MG63 (cell line): ENCODE data around the gene TMUB2. TPM values are rescaled to one million over a fixed set of nuclear protein-coding genes. Genes with fewer than 3 reads are reported as not detected.
"Not testable (repeated sequence)": the region's sequence is repeated elsewhere in the genome, so short reads cannot be mapped to it uniquely, and the experiment has no call there.

Experiments used
- DNase-seq: peaks from one replicate; pipeline ENCODE4 v3.0.0-alpha.2; 2020
- H3K27me3 ChIP-seq: fragments of 250-450 bp; sonication (Bioruptor Pico); 2 replicates; pipeline ENCODE4 v1.5.1; 2020; ENCODE audit warnings: mild to moderate bottlenecking, moderate library complexity
- H3K36me3 ChIP-seq: fragments of 250-450 bp; sonication (Bioruptor Pico); 2 replicates; pipeline ENCODE4 v1.5.1; 2020; ENCODE audit warnings: mild to moderate bottlenecking, moderate library complexity
- H3K4me3 ChIP-seq: fragments of 250-450 bp; sonication (Bioruptor Pico); 2 replicates; pipeline ENCODE4 v1.5.1; 2020; ENCODE audit warnings: mild to moderate bottlenecking, moderate library complexity
- H3K9me3 ChIP-seq: fragments of 250-450 bp; sonication (Bioruptor Pico); 2 replicates; pipeline ENCODE4 v1.5.1; 2020; ENCODE audit warnings: mild to moderate bottlenecking, moderate library complexity
- total RNA-seq: library from RNA; depleted of rRNA; stranded (reverse); fragments of >200 nt; shearing (Covaris generic); gene quantifications from 2 replicates; pipeline ENCODE4 v1.2.3, GENCODE V29; 2014; ENCODE audit warnings: low replicate concordance; rRNA removed

The TMUB2 gene
- 18.5 and 39.9 TPM in 2 replicates for total RNA-seq

DNA sequence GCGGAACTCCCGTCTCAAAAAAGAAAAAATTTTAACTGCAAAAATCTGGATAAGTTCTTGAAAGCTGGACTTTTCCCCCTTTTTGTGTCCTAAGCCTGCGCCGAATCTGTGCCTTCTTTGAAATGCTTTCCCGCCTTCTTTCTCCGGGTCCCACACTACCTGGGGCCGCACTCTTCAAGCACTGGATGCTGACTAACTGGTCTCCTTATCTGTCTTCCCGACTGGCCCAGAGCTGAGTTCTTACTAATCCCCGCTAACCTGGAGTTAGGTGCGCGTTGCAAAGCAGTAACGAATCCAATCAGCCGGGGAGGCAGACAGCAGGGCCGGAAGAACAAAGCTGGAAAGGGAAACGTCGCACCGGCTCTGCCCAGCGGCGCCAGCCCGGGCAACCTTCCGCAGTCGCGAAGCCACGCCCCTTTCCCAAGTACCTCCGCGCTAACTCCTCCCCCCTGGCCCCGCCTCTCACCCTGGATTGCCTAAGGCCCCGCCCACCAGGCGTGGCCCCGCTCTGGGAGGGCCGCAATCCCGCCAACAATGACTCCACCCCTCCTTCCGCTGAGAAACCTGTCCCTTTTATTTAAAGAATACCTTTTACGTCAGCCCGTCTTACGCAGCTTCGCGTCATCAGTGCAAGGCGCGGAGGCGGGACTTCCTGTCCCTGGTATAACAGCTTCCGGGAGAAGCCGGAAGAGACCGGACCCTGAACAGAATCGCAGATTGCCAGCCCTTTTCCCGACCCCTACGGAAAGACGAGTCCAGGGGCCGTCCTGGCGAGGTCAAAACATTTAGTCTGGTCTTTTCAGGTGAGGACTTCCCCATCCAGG is at the start of gene TMUB2:
TSS of gene TMUB2 (plus strand) at position 666 of the 824 bp plus-strand sequence. CDS start 737 bp downstream, outside the sequence.
- H3K9me3 ChIP-seq: no peaks in the 10 kb centered on the region
- peak within 1 kb of the TSS; percentile 84 for H3K4me3 ChIP-seq
- H3K36me3 ChIP-seq: peaks cover 29% of the 10 kb centered on the region
- DNase-seq: peak; percentile 97
- no peaks in the 10 kb centered on the region for H3K27me3 ChIP-seq

DNA sequence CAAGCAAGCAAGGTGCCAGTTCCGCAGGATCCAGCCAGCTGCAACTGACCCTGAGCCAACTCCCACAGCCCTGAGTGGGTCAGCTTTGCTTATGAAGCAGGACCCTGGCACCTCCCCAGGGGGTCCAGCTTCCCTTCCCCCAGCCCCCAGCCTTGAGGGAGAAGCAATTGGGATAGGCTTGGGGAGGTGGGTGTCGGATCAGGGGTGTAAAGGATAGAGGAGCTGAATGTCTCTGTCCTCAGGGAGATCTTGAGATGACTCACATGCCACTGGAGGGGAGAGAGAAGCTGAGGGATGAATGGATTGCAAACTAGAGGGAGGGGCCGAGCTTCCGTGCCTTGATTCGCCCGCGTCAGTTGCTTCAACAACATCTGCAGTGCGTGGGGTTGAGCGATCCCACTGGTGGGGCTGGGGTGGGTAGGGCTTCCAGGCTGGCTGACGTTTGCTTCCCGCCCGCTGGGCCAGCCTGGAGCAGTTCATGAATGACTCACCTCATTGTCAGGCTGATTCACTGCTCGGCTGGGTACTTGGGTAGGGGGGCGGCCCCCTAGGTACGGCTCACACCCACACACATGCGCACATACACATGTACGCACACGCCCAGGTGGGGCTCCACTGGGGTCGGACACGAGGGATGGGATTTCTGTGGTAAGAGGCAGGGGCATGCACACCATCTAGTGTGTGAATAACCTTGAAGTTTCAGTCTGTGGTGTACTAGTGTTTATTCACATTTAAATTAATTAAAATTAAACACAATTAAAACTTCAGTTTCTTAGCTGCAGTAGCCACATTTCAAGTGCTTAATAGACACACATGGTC is 48.7 kb upstream of the TMUB2 start:
- Histone ChIP-seq H3K27me3 (no peaks in the 10 kb centered on the region), H3K4me3 (peak overlapping the region; percentile 24), H3K36me3 (no peaks in the 10 kb centered on the region), H3K9me3 (no peaks in the 10 kb centered on the region)
- peak; percentile 100 for DNase-seq

DNA sequence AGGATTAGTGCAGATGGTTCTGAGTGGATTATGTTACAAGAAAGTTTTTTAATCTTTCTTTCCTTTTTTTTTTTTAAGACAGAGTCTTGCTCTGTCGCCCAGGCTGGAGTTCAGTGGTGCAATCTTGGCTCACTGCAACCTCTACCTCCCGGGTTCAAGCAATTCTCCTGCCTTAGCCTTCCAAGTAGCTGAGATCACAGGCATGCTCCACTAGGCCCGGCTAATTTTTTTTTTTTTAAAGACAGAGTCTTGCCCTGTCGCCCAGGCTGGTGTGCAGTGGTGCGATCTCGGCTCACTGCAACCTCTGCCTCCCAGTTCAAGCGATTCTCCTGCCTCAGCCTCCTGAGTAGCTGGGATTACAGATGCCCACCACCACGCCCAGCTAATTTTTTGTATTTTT is 42.9 kb upstream of the TMUB2 start:
- not testable (repeated sequence) for H3K4me3 ChIP-seq, H3K27me3 ChIP-seq, DNase-seq, H3K9me3 ChIP-seq
- H3K36me3 ChIP-seq: peaks cover 35% of the 10 kb centered on the region

DNA sequence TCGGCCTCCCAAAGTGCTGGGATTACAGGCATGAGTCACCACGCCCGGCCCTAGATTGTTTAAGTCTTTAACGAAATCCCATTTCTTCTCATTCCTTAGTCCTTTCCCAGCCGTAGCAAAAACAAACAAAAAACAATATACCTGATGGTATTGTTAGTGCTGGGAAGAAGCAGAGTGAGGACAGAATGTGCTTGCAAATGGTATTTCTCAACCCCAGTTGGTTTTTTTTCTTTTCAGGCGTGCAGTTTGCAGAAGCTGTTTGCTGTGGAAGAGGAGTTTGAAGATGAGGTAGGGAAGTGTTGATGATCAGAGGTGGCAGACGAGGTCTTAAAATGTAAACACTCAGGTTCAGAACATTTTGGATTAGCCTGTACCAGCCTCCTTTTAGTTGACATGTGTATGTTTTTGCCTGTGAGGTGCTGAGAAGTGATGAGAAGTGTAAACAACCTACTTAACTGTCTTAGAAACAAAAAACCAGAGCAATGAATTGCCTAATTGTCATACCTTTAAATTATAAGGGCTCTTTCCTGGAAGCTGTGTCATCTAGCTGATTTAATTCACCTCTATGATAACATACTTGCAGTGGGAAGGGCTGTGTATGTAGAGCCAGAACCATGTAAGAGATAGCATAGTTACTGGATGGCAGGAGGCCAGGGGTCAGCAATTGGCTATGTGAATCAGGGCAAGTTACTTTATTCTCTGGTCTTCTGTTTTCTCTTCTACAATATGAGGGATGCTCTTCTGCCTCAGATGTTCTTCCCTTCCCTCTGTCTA is 41.6 kb upstream of the TMUB2 start:
- Histone ChIP-seq H3K36me3 (peaks cover 41% of the 10 kb centered on the region), H3K27me3 (no peaks in the 10 kb centered on the region), H3K9me3 (no peaks in the 10 kb centered on the region), H3K4me3 (no peak overlapping the region)
- DNase-seq: no peak

DNA sequence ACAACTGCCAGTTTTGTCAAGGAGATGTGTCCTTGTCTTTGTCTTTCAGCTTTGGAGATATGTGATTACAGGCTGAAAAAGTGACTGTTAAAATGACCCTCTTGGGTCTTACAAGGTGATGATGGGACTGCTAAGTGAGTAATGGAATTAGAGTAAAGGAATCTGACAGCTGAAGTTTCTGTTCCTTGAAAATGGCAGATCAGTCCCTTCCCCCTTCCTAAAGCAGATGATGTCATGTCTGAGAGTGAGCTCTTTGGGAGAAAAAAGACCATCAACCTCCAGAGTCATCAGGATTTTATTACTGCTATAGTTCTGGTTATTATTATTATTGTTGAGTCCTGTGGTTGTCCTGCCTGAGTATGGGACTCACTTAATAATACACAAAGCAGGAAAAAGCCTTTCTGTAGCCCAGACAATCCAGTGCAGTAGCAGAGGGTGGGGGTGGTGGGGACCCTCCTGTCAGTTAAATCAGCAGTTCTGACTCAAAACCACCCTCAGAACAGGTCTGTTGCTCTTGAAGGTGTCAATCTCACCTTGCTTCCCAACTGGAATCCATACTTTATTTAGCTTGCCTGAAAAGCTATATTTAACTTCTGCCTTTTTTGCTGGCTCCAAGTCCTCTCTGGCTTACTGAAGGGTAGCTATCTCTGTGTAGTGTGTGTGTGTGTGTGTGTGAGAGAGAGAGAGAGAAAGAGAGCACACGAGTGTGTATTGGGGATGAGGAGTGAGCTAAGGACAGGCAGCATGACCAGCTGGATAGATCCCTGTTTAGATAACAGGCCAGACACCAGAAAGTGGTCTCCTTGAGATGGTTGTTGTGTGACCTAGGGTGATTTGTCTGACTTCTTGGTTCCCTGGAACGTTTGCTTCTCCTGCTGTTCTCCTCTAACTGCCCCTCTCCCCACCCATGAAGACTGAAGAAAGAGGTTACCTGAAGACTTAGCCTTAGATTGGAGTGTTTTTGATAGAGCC is 40.1 kb upstream of the TMUB2 start:
- H3K4me3 ChIP-seq: no peak overlapping the region
- DNase-seq: no peak
- H3K27me3 ChIP-seq: no peaks in the 10 kb centered on the region
- H3K36me3 ChIP-seq: peaks cover 53% of the 10 kb centered on the region
- H3K9me3 ChIP-seq: no peaks in the 10 kb centered on the region

DNA sequence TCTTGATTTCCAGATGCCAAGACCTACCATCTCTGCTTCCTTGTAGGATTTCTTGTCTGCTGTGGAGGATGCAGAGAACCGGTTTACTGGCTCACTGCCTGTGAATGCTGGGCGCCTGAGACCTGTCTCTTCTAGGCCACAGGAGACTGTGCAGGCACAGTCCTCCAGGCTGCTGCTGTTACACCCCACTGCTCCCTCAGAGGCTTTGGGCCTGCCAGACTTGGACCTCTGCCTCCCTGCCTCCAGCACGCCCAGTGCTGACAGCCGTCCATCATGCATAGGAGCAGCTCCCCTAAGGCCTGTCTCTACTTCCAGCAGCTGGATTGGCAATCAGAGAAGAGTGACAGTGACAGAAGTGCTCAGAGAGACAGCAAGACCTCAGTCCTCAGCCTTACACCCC is 39.0 kb upstream of the TMUB2 start:
- no peak overlapping the region for H3K4me3 ChIP-seq
- H3K27me3 ChIP-seq: no peaks in the 10 kb centered on the region
- no peaks in the 10 kb centered on the region for H3K9me3 ChIP-seq
- peaks cover 58% of the 10 kb centered on the region for H3K36me3 ChIP-seq
- DNase-seq: no peak

DNA sequence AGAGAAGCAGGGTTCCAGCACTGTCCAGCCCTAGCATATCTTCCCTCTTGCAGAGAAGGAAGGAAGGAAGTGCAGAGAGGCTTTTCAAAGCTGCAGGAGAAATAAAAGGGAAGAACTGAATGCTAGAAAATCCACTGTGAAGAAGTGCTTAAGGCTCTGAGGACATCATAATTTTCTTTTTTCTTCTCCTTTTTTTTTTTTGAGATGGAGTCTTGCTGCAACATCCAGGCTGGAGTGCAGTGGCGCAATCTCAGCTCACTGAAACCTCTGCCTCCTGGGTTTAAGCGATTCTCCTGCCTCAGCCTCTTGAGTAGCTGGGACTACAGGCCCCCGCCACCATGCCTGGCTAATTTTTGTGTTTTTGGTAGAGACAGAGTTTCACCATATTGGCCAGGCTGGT is 37.7 kb upstream of the TMUB2 start:
- not testable (repeated sequence) for H3K4me3 ChIP-seq, H3K27me3 ChIP-seq, DNase-seq, H3K9me3 ChIP-seq
- H3K36me3 ChIP-seq: peaks cover 63% of the 10 kb centered on the region

DNA sequence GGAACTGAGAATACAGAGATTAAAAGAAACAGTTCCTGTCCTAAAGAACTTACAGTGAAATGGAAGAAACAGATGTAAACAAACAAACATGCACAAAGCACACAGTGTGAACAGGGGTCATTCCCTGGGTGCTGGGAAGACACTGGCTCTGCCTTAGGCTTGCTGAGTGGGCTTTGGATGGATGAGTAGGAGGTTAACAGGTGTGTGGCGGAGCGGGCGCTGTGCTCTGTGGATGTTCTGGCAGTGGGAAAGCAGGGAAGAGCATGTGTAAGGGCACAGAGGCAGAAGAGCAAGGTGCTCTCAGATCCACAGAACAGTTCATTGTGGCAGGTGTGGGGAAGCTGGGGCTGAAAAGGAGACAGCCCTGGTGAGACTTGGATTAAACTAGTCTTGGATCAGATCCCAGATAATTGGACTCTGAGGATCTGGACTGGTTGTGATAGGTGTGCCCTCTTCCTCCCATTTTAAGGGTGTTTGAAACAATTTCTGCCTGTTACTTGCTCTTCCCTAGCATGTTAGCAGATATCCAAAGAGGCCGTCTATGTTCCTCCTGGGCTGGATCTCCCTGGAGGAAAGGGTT is 36.9 kb upstream of the TMUB2 start:
- Histone ChIP-seq H3K27me3 (no peaks in the 10 kb centered on the region), H3K4me3 (no peak overlapping the region), H3K36me3 (peaks cover 67% of the 10 kb centered on the region), H3K9me3 (no peaks in the 10 kb centered on the region)
- DNase-seq: no peak

DNA sequence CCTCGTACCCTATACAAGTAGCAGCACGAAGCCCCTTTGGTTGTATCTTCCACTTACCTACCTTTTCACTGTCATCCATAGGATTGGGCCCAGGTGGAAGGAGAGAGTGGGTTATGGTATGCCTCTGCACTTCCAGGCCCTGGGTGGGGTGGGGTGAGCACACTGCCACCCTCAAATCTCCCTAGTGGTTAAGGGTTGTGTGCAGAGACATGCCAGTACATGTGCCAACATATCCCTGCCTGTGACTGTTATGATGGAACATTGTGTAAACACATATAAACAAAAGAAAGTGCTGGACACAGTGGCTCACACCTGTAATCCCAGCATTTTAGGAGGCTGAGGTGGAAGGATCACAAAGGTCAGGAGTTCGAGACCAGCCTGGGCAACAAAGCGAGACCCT is 33.9 kb upstream of the TMUB2 start:
- peaks cover 57% of the 10 kb centered on the region for H3K36me3 ChIP-seq
- no peak overlapping the region for H3K4me3 ChIP-seq
- no peak for DNase-seq
- no peaks in the 10 kb centered on the region for H3K9me3 ChIP-seq
- no peaks in the 10 kb centered on the region for H3K27me3 ChIP-seq

DNA sequence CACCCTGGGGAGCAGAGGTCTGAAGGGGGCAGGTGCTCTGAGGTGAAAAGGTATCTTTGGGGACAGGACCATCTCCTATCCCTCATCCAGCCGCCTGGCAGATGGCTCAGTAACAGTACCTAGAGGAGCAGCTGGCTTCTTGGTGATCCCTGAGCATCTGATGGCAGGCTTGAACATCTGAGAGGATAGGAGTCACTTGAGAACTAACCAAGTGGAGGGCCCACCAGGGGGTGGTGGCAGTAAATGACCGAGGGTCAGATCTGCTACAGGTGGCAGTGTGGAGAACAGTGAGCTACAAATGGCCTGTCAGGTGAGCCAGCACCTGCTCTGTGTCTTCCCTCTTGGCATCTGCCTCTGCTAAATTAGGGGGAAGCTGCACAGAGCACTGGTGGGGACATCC is 31.3 kb upstream of the TMUB2 start:
- no peaks in the 10 kb centered on the region for H3K9me3 ChIP-seq
- DNase-seq: no peak
- H3K36me3 ChIP-seq: peaks cover 63% of the 10 kb centered on the region
- H3K4me3 ChIP-seq: no peak overlapping the region
- no peaks in the 10 kb centered on the region for H3K27me3 ChIP-seq

DNA sequence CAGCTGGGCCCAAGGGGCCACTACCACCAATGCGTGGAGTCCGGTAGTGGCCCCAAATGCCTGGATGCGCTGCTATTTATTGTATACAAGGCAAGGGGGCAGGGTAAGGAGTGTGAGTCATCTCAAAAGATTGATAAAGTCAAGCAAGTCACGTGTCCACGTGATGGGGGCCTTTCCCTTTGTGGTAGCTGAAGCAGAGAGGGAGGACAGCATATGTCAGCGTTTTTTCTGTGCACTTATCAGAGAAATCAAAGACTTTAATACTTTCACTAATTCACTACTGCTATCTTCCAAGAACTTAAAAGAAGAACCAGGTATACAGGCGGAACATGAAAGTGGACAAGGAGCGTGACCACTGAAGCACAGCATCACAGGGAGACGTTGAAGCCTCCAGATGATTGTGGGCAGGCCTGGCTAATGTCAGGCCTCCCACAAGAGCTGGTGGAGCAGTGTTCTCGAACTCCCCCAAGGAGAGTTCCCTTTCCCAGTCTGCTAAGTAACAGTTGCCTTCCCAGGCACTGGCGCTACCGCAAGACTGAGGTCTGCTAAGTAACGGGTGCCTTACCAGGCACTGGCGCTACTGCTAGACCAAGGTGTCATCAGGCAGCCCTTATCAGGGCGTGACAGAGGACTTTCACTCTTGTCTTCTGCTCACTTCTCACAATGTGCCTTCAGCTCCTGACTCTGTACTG is 27.1 kb upstream of the TMUB2 start:
- no peak for DNase-seq
- Histone ChIP-seq H3K9me3 (no peaks in the 10 kb centered on the region), H3K27me3 (no peaks in the 10 kb centered on the region), H3K36me3 (peaks cover 50% of the 10 kb centered on the region), H3K4me3 (no peak overlapping the region)

DNA sequence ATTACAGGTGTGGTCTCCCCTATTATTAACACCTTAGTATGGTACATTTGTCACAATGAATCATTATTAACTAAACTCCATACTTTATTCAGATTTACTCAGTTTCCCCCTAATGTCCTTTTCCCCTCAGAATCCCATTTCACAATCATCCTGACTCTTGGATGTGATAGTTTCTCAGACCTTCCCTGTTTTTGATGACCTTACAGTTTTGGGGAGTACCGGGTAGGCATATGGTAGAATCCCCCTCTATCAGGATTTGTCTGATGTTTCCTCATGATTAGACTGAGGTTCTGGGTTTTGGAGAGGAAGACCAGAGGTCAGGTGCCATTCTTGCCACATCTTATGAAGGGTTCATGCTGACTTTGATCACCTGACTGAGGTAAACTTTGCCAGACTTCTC is 22.3 kb upstream of the TMUB2 start:
- H3K4me3 ChIP-seq: no peak overlapping the region
- H3K27me3 ChIP-seq: no peaks in the 10 kb centered on the region
- H3K36me3 ChIP-seq: peaks cover 20% of the 10 kb centered on the region
- H3K9me3 ChIP-seq: no peaks in the 10 kb centered on the region
- no peak for DNase-seq

DNA sequence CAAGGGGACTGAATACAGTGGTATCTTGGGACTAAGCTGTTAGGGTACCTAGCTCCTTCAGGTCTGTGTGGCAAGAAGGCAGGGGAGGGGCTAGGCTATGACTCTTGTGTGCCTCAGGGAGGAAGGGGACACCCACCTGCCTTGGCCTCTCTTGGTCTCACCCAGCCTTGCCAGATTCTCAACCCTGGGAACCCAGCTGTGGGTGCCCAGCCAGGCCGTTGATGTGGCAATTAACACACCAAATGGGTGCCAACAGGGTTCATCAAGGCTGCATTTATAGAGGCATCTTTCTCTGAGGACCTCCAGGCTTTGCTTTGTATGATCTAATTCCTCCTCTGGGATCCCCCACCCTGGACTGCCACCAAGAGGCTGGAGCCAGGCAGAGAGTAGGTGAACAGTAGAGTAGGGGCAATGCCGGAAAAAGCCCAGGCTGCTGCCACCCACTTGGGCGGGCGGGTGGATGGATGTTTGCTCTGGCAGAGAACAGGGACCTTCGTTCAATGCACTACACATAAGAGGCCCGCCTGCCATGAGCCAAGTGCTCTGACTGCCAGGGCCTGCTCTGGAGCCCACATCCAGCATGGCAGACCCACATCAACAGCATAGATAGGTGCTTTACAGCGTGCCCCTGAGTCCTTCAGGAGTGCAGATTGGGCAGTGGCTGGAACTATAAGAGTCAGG is 19.5 kb upstream of the TMUB2 start:
- Histone ChIP-seq H3K9me3 (no peaks in the 10 kb centered on the region), H3K36me3 (peaks cover 3% of the 10 kb centered on the region), H3K4me3 (no peak overlapping the region), H3K27me3 (no peaks in the 10 kb centered on the region)
- DNase-seq: no peak

DNA sequence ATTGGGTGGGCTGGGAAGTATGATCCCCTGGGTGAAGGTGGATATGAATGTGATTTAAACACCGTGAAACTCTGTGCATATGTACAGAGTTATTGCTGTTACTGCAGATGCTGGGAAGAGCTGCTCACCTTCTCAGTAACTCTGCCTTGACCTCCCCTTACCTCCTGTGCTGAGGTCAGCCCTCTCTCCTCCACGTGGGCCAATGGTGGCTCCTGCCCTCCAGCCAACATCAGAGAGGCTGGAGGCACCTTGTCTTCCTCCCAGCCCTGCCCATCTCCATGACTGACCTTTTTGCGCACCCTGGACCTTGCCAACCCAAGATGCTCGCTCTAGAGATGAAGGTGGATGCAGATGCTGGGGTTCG is 16.7 kb upstream of the TMUB2 start:
- Histone ChIP-seq H3K27me3 (no peaks in the 10 kb centered on the region), H3K9me3 (no peaks in the 10 kb centered on the region), H3K4me3 (no peak overlapping the region), H3K36me3 (peaks cover 6% of the 10 kb centered on the region; the same call in 1 of the 2 replicates)
- DNase-seq: no peak
